ENCODE measurements around the gene EXOC4.

GRCh38 chr7:133297093-133297492 lies 44.2 kb downstream of the EXOC4 start:
- TF ChIP-seq CTCF (IDR thresholded peaks at IDR 0.05 in 4 of 5, conservative IDR thresholded peaks at IDR 0.05 in 1 of 5) = no peak
- no peak for TF ChIP-seq POLR2A (IDR thresholded peaks at IDR 0.05)

Measured in gastrocnemius medialis (tissue), 4 donors.